Activated naive CD8-positive, alpha-beta T cell treated with anti-CD3 and anti-CD28 coated beads for 36 hours (primary cell): ENCODE measurements around the gene UMAD1. TPM values are rescaled to one million over a fixed set of nuclear protein-coding genes. Genes with fewer than 3 reads are reported as not detected.

Experiments
- DNase-seq: peaks from one replicate; pipeline ENCODE4 v3.0.0; 2021
- H3K27ac Mint-ChIP-seq: one replicate; pipeline ENCODE4 v1.8.0; 2022; ENCODE audit warnings: mild to moderate bottlenecking, moderate library complexity, mixed read lengths
- H3K27me3 Mint-ChIP-seq: one replicate; pipeline ENCODE4 v1.8.0; 2022; ENCODE audit warnings: mild to moderate bottlenecking, mixed read lengths
- H3K36me3 Mint-ChIP-seq: one replicate; pipeline ENCODE4 v1.8.0; 2021; ENCODE audit warnings: mild to moderate bottlenecking, mixed read lengths
- H3K4me1 Mint-ChIP-seq: one replicate; pipeline ENCODE4 v1.8.0; 2021; ENCODE audit warnings: mixed read lengths
- H3K4me3 Mint-ChIP-seq: one replicate; pipeline ENCODE4 v1.8.0; 2022; ENCODE audit warnings: mild to moderate bottlenecking, moderate library complexity, mixed read lengths
- H3K9me3 Mint-ChIP-seq: one replicate; pipeline ENCODE4 v1.8.0; 2022; ENCODE audit warnings: mixed read lengths
- total RNA-seq, 2 experiments: library from RNA; stranded (reverse); gene quantifications; one replicate each; pipeline ENCODE4 v1.2.3, GENCODE V29; 2021

Gene UMAD1
- total RNA-seq, 2 experiments from 2014 or later, result 13.2 to 13.7 TPM

- H3K27me3 Mint-ChIP-seq, result no peaks in the 10 kb centered on the region
- H3K27ac Mint-ChIP-seq, result no peak overlapping the region
- H3K4me1 Mint-ChIP-seq, result peaks cover 6% of the 10 kb centered on the region
- H3K36me3 Mint-ChIP-seq, result no peaks in the 10 kb centered on the region
- H3K9me3 Mint-ChIP-seq, result no peaks in the 10 kb centered on the region
- H3K4me3 Mint-ChIP-seq, result no peak overlapping the region
- DNase-seq, result no peak
Observed at GRCh38 chr7:7916064-7916463, 275.5 kb downstream of the UMAD1 start.

GRCh38 chr7:7917593-7917992, 277.0 kb downstream of the UMAD1 start:
- H3K4me3 Mint-ChIP-seq, result no peak overlapping the region
- no peak for DNase-seq
- H3K4me1 Mint-ChIP-seq, result peaks cover 9% of the 10 kb centered on the region
- H3K9me3 Mint-ChIP-seq, result no peaks in the 10 kb centered on the region
- H3K27me3 Mint-ChIP-seq, result no peaks in the 10 kb centered on the region
- no peak overlapping the region for H3K27ac Mint-ChIP-seq
- H3K36me3 Mint-ChIP-seq, result no peaks in the 10 kb centered on the region

GRCh38 chr7:7918736-7919448, 278.3 kb downstream of the UMAD1 start:
- H3K9me3 Mint-ChIP-seq, result no peaks in the 10 kb centered on the region
- H3K36me3 Mint-ChIP-seq, result no peaks in the 10 kb centered on the region
- H3K4me1 Mint-ChIP-seq, result peaks cover 13% of the 10 kb centered on the region
- H3K27me3 Mint-ChIP-seq, result no peaks in the 10 kb centered on the region
- H3K4me3 Mint-ChIP-seq, result no peak overlapping the region
- H3K27ac Mint-ChIP-seq, result no peak overlapping the region
- no peak for DNase-seq

- H3K27me3 Mint-ChIP-seq, result no peaks in the 10 kb centered on the region
- no peak for DNase-seq
- no peak overlapping the region for H3K27ac Mint-ChIP-seq
- peaks cover under 1% of the 10 kb centered on the region for H3K36me3 Mint-ChIP-seq
- no peak overlapping the region for H3K4me3 Mint-ChIP-seq
- peaks cover 14% of the 10 kb centered on the region for H3K4me1 Mint-ChIP-seq
- H3K9me3 Mint-ChIP-seq, result no peaks in the 10 kb centered on the region
Observed at GRCh38 chr7:7919449-7919945, 278.9 kb downstream of the UMAD1 start.

GRCh38 chr7:7920056-7920455, 279.5 kb downstream of the UMAD1 start:
- Mint-ChIP-seq H3K4me3 (no peak overlapping the region), H3K36me3 (peaks cover 1% of the 10 kb centered on the region), H3K9me3 (no peaks in the 10 kb centered on the region), H3K4me1 (peaks cover 14% of the 10 kb centered on the region), H3K27me3 (no peaks in the 10 kb centered on the region), H3K27ac (no peak overlapping the region)
- DNase-seq, result no peak

- Mint-ChIP-seq H3K27me3 (no peaks in the 10 kb centered on the region), H3K9me3 (no peaks in the 10 kb centered on the region), H3K4me1 (peaks cover 14% of the 10 kb centered on the region), H3K36me3 (peaks cover 1% of the 10 kb centered on the region), H3K27ac (no peak overlapping the region), H3K4me3 (no peak overlapping the region)
- DNase-seq, result peak; percentile 5
Observed at GRCh38 chr7:7920481-7920880, 279.9 kb downstream of the UMAD1 start.

- no peak for DNase-seq
- Mint-ChIP-seq H3K27me3 (no peaks in the 10 kb centered on the region), H3K36me3 (peaks cover 1% of the 10 kb centered on the region), H3K9me3 (no peaks in the 10 kb centered on the region), H3K4me3 (no peak overlapping the region), H3K4me1 (peaks cover 14% of the 10 kb centered on the region), H3K27ac (no peak overlapping the region)
Observed at GRCh38 chr7:7921830-7922229, 281.3 kb downstream of the UMAD1 start.

- Mint-ChIP-seq H3K36me3 (peaks cover 1% of the 10 kb centered on the region), H3K27me3 (no peaks in the 10 kb centered on the region), H3K9me3 (no peaks in the 10 kb centered on the region), H3K4me3 (no peak overlapping the region), H3K27ac (no peak overlapping the region), H3K4me1 (peaks cover 14% of the 10 kb centered on the region)
- DNase-seq, result no peak
Observed at GRCh38 chr7:7922684-7923385, 282.3 kb downstream of the UMAD1 start.

GRCh38 chr7:7923818-7924217, 283.3 kb downstream of the UMAD1 start:
- Mint-ChIP-seq H3K4me3 (no peak overlapping the region), H3K27ac (no peak overlapping the region), H3K27me3 (no peaks in the 10 kb centered on the region), H3K36me3 (peaks cover 1% of the 10 kb centered on the region), H3K4me1 (peaks cover 14% of the 10 kb centered on the region), H3K9me3 (no peaks in the 10 kb centered on the region)
- DNase-seq, result no peak

GRCh38 chr7:7924303-7924702, 283.8 kb downstream of the UMAD1 start:
- Mint-ChIP-seq H3K27ac (no peak overlapping the region), H3K4me3 (no peak overlapping the region), H3K4me1 (peaks cover 13% of the 10 kb centered on the region), H3K9me3 (no peaks in the 10 kb centered on the region), H3K27me3 (no peaks in the 10 kb centered on the region), H3K36me3 (peaks cover 1% of the 10 kb centered on the region)
- DNase-seq, result no peak

Other genes with a start within 250 kb of the UMAD1 start
- gene COL28A1, start 104.9 kb upstream of the UMAD1 start, total RNA-seq, result under 1 TPM in 1 of 2 experiments, not detected in 1; 0.04 TPM
- 10 to 100 TPM; 55.3 to 60.2 TPM for gene MIOS, start 73.9 kb upstream of the UMAD1 start, total RNA-seq
- 100 to 1,000 TPM; 168 to 174 TPM for gene RPA3, start 77.9 kb downstream of the UMAD1 start, total RNA-seq